Measurements from ENCODE around the gene BANK1.

BANK1 gene

DNA sequence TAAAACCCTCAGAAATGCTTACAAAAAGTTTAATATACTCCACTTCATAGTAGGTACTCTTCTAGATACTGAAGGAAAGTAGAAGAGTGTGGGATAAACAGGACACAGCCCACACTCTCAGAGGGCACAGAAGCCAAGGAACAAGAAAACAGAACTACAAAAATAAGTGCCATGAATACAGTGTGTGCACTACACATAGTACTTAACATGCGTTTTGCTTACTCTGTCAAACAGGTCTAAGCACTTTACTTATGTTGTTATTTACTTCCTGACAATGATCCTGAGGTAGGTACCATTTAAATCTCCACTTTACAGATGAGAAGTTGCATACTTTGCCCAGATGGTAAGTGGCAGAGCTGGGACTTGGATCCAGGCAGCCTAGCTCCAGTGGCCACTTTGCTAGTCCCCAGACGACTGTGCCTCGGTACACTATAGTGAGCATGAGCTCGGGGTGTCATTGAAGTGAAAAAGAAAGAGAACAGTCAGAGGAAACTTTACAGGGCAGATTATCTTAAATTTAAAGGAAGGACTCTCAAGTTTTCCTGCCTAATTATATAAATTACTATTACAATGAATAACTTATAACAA, 120.3 kb downstream of the BANK1 start:
- no peak for DNase-seq

- DNase-seq = no peak
Observed at GRCh38 chr4:101911616-101912015, 121.1 kb downstream of the BANK1 start.

- DNase-seq = no peak
Observed at GRCh38 chr4:101914761-101915160, 124.2 kb downstream of the BANK1 start.

DNA sequence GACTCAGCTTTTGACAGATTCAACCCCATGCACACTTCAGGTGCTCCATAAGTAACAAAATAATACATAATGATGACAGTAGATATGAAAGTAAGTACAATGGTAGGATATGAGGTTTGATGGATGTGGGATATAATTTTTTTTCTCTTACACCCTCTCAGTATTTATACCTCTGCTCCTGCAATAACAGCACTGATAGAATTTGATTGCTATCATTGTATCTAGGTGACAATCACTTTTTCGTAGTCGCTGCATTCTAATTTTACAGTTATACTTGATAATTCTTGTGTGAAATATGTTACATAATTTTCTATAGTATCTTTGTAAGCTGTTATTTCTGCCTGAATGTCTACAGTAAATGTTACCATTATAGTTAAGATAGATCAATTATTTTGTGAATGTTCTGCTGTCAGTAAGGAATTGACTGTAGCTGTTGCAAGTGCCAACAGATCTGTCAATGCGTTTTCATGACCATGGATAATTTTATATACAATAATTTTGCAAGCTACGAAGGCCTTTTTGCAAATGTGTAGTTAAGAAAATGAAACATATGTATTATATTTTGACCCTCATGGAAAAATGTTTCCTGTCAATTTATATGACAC, 128.9 kb downstream of the BANK1 start:
- no peak for DNase-seq

GRCh38 chr4:101921370-101921769, 130.8 kb downstream of the BANK1 start:
- DNase-seq = no peak

- peak; percentile 0 for DNase-seq
Observed at GRCh38 chr4:101931619-101932018, 141.1 kb downstream of the BANK1 start.

DNA sequence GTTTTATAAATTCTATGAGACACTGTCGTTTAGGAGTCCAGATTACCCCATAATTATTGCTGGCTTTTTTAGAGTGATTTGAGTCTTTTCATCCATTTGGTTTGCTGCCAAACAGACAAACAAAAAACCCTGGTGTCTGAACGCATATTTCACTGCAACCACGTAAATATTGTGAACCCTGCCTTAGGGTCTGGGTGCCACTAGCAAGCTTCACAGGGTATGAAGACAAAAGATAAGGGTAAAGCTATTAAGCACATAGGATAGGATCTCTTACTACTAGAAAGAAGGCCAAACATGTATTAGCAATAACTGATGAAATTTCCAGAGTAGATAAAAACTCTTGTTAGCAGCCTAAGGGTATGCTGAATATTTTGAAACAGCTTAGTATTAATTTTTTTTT, 143.3 kb downstream of the BANK1 start:
- DNase-seq = no peak

DNA sequence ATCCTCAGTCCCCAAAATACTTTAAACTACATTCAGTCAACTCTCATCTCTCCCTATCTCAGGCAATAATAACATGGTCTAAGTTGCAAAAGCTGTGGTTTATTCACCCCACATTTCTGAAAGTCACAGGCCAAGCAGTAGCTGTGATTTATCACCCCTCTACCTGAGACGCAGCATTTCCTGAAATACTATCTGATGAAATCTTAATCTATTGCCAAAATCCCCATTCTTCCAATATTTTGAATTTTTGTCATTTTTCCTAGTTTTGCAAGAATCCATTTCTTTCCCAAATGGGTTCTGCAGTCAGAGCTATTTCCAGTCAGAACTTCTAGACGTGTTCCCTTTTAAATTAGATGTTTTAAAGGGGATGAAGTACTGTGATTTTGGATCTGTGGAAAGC, 148.3 kb downstream of the BANK1 start:
- DNase-seq = no peak

DNA sequence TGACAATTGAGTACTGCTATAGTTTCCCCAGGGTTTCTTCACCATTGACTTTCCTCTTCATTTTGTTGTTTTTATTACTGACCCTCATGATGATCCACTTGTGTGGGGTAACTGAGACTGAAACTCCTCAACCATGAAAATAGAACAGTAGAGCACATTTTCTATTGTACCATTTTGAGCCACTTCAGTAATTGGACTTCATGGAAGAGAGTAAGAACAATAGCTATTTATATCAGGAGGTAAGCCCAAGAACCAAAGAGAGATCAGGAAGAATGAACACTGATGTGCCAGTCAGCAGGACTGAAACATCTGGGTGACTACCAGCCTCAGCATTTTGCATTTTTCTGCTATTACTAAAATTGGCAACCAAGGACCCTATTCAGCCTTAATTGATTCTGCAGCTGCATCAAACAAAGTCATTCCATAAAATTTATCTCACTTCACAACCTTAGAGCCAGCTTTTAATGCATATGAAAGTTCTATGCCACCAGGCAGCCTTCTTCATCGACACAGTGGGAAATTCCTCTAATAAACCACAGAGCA, 151.4 kb downstream of the BANK1 start:
- no peak for DNase-seq

DNA sequence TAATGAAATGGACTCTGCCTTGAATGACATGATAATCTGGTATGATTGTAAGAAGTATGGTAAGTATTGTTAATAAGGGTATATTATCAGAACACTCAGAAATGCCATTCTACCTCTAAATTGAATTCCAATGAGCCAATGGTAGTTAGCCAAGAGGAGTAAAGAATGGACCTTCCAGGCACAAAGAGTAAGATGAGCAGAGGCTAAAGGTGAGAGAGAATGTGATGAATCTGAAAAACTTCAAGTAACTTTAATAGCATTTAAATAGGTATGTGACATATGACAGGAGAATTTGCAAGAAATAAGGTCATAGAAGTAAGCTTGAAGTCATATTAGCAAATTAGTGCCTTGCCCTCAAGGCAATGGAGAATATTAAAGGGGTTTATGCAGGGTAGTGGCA, 152.4 kb downstream of the BANK1 start:
- DNase-seq = no peak

GRCh38 chr4:101944649-101945048, 154.1 kb downstream of the BANK1 start:
- no peak for DNase-seq

DNA sequence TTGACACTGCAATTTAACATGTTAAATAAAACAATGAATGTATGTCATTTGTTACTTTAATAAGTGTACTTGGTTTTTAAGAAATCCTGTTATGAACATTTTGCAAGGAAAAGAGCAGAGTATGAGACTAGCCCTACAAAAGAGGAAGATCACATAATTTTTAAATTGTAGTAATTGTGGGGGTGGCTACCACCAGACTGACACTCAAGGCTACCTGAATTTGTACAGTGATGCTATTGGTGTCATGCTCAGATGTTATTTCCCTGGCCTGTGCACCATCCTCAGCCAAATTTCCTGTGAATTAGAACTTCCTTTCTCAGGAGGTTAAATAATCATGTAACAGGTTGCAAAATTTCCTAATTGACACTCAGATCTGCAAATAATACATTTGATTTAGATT, 157.5 kb downstream of the BANK1 start:
- DNase-seq = no peak

DNA sequence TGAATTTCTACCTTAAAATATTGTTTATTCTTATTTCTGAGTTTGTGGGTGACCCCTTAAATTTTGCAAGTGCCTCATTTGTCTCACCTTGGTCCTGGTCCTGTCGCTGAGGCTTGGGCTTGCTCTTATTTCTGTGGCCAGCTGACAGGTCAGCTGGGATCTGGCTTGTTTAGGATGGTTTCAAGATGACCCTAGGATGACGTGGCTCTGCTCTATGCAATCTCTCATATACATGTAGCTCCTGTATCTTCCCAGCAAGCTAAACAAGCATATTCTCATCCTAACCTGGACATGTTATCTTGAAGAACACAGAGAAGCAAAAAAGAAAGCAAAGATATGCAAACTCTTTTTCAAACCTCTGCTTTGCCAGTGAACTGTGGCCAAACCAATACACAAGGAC, 158.4 kb downstream of the BANK1 start:
- DNase-seq = no peak

DNA sequence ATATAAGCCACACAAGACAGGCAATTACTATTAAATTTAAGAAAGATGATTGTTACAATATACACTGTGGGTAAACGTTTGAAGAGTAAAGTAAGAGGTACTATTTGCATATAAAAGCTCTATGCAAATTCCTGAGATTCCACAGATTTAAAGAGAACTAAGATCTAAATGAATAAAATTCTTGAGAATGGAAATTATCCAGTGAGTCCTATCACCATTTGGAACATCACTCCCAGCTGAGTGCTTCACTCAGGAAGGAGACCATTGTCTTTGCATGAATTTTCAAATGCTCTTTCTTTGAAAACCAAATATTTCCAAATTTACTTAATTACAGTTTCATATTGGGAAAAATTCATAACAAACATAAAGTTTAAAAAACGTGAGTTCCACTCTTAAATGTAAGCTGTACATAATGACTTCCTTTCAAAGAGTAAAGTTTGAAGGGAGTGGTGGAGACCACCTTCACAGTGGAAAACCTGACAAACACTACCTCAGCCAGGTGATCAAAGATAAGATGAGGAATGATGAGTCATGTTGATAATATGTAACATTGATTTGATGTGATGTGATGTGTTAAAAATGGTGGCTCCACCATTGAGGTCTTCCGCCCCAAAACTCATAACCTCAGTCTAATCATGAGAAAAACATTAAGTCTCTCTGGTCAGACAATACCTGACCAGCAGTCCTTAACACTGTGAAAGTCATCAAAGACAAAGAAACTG, 159.9 kb downstream of the BANK1 start:
- DNase-seq = no peak

DNA sequence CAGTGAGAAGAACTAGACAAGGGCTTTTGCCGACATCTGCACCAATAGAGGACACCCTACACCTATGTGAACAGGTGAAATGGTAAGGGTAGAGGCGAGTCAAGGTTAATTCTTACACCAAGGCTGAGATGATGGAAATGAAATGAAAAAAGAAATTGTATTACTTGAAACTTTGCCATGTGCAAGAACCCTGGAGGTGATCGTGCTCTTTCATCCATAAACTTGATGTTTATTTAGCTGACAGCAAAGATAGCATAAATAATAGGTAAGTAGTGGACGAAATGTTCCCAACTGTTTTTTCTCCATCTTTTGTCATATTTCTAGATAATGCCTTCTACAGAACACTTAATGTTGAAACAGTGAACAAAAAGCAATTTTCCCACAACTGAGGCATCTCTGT, 162.5 kb downstream of the BANK1 start:
- no peak for DNase-seq

DNA sequence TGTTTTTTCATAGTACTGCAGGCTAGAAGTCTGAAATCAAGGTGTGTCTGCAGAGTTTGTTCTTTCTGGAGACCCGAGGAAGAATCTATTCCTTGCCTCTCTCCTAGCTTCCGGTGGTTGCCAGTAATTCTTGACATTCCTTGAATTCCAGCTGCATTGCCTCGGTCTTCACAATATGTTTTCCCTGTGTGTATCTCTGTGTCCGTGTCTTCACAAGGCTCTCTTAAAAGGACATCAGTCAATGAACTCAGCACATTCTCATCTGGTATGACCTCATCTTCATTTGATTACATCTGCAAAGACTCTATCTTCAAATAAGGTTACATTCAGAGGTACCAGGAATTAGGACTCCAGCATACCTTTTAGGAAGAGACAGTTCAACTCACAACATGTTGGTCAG, 163.4 kb downstream of the BANK1 start:
- DNase-seq = no peak

DNA sequence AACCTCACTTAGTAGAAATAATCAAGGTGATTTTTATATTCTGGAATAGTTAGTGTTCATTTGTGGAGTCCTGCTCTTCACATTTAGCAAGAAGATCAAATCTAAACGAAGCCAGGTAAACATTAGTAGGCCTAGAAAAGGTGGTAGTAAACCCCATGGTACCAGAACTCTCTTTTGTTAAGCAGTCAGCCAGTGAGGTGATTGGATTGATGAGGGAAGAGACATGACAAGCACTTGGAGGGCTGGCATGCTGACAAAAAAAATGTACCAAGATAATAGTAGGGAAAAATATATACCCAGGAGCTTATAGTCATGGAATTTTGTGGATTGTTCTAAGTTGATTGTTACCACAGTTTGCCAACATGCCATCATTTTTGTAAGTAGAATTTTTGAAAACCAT, 163.8 kb downstream of the BANK1 start:
- DNase-seq = no peak

- DNase-seq = no peak
Observed at GRCh38 chr4:101954975-101955678, 164.6 kb downstream of the BANK1 start.

DNA sequence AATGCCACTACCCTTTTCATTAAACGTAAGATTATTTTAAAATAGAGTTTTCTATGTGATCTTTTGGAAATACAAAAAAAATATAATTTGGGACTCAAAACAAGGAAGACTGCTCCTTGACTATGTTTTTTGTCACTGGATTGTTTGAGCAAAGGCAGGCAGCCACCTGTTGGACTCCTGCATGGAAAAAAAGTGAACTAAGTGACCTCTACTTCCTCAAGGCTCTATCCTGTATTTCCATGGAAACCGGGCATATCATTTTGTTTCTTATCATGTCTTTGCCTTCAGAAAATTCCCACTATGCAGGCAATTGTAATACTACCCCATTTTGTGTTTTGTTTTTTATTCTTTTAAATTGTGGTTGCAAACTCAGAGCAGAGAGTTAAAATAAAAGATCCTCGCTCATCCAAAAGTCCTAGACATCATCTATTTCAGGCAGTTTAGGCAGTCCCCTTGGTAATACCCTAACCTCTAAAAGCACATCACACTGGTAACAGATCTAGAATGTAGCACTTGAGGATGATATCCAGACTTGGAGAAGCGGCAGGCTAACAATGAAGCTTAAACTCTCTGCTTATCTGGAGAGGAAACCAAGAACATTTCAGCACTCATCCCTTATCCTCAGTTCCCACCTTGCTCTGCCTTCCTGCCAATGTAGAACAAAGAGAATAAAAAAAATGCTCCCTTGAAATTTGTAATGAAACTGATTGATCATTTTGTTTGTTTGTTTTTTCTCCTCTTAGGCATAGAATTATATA, 165.7 kb downstream of the BANK1 start:
- peak; percentile 4 for DNase-seq

- DNase-seq = no peak
Observed at GRCh38 chr4:101958547-101958946, 168.0 kb downstream of the BANK1 start.

DNA sequence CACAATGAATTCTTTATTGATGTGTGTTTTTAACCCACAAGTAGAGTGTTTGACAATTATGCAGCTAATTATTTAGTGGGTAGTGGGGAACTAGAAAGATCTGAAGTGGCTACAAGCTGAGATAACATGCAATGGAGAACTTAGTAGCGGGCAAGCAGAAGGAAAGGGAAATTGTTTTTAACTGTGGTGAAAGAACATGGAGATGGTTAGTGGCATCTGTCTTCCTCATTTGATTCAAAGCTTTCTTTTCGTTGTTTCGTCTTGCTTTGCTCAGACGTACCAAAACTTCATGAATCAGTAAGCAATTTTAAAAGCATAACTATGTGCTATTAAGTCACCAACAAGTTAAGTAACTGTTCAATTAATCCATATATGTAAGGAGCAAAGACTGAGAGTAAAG, 169.9 kb downstream of the BANK1 start:
- no peak for DNase-seq

GRCh38 chr4:101961144-101961543, 170.6 kb downstream of the BANK1 start:
- DNase-seq = peak; percentile 5

Data from NCI-H146 (cell line).